GM12801 (cell line): ENCODE measurements around the gene F13B.

ENCODE experiments used
- CTCF ChIP-seq: IDR thresholded peaks from one replicate; pipeline ENCODE4 v1.5.1; 2011; ENCODE audit warnings: control low read depth; ENCODE audit not compliant: insufficient read length; ENCODE audit errors: extremely low read depth

Gene F13B

DNA sequence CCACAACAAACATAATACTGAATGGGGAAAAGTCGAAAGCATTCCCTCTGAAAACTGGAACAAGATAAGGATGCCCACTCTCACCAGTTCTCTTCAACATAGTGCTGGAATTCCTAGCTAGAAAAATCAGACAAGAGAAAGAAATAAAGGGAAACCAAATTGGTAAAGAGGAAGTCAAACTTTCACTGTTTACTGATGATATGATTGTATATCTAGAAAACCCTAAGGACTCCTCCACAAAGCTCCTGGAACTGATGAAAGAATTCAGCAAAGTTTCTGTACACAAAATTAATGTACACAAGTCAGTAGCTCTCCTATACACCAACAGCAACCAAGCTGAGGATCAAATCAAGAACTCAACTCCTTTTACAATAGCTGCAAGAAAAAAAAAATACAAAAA is 6.9 kb upstream of the F13B start:
- TF ChIP-seq CTCF, result no peak

- no peak for TF ChIP-seq CTCF
Observed at GRCh38 chr1:197067457-197067818, 378 bp upstream of the F13B start.

- no peak for TF ChIP-seq CTCF
Observed at GRCh38 chr1:197066277-197066676, 783 bp downstream of the F13B start.

GRCh38 chr1:197065559-197065958 is 1.5 kb downstream of the F13B start:
- TF ChIP-seq CTCF, result no peak

GRCh38 chr1:197063212-197063611 is 3.8 kb downstream of the F13B start:
- TF ChIP-seq CTCF, result no peak

- TF ChIP-seq CTCF, result no peak
Observed at GRCh38 chr1:197062692-197063091, 4.4 kb downstream of the F13B start.

GRCh38 chr1:197049100-197049499 is 18.0 kb downstream of the F13B start:
- no peak for TF ChIP-seq CTCF

DNA sequence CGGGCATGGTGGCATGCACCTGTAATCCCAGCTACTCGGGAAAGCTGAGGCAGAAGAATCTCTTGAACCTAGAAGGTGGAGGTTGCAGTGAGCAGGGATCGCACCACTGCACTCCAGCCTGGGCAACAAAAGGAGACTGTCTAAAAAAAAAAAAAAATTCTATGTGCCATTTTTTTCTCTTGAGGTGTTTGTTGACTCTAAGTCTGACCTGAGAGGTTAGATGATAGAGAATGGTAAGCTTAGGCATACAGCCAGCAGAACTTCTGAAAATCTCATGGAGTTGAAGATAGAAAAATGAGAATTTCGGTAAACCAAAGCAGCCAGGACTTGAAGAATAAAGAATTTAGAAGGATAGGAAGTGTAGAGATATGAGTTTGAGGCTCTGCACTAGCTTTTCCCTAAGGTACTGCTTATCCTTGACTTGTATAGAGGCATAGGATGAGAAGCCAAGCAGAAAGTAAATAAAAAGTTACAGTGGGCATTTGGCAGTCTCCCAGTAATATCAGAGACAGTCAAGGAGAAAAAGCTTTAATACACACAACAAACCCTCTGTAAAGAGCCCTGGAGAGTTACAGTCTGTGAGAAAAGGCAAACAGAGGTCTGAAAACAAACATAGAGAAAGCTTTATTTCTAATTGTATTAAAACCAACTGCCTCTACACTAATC is 24.3 kb downstream of the F13B start:
- no peak for TF ChIP-seq CTCF
